Breast epithelium (tissue), 4 donors: ENCODE measurements around the gene CCR3. TPM values are rescaled to one million over a fixed set of nuclear protein-coding genes. Genes with fewer than 3 reads are reported as not detected.

ENCODE experiments used
- DNase-seq, 2 donors: peaks; one replicate each; pipeline ENCODE4 v3.0.0-alpha.2; 2019; ENCODE audit warnings: low spot score in 2 of 2
- H3K27ac ChIP-seq, 2 donors: fragments of 200-600 bp; sonication (generic) in 1 of 2; one replicate each; pipeline ENCODE4 v1.5.1; 2016 to 2019; ENCODE audit warnings: mild to moderate bottlenecking in 1 of 2
- H3K27me3 ChIP-seq, 2 donors: fragments of 200-600 bp; sonication (generic) in 1 of 2; one replicate each; pipeline versions ENCODE4 v1.5.1 to v1.6.0; 2017 to 2019; ENCODE audit warnings: control low read depth in 1 of 2, mild to moderate bottlenecking in 1 of 2
- H3K36me3 ChIP-seq: fragments of 200-600 bp; one replicate; pipeline ENCODE4 v1.5.1; 2019
- H3K4me1 ChIP-seq, 2 donors: fragments of 200-600 bp; sonication (generic); one replicate each; pipeline ENCODE4 v1.5.1; 2016 to 2019; ENCODE audit warnings: control low read depth in 1 of 2
- H3K4me3 ChIP-seq, 3 donors: fragments of 200-600 bp; sonication (generic); 1 replicate in 2 of 3; 2 replicates in 1 of 3; pipeline ENCODE4 v1.5.1; 2016 to 2019; ENCODE audit warnings: mild to moderate bottlenecking in 3 of 3, moderate library complexity in 2 of 3
- H3K9me3 ChIP-seq, 2 donors: fragments of 200-600 bp; sonication (generic) in 1 of 2; one replicate each; pipeline ENCODE4 v1.5.1; 2016 to 2019; ENCODE audit warnings: control low read depth in 1 of 2
- CTCF ChIP-seq, 3 donors: fragments of 450-650 bp; IDR thresholded peaks; one replicate each; pipeline ENCODE4 v1.5.1; 2016 to 2017; ENCODE audit warnings: antibody characterized with exemption in 3 of 3, mild to moderate bottlenecking in 3 of 3, moderate library complexity in 3 of 3
- POLR2A ChIP-seq: fragments of 450-650 bp; IDR thresholded peaks from one replicate; pipeline ENCODE4 v1.6.1; 2016; ENCODE audit warnings: antibody characterized with exemption, mild to moderate bottlenecking, moderate library complexity
- POLR2AphosphoS5 ChIP-seq, 3 donors: sonication (generic); formaldehyde crosslinking; IDR thresholded peaks; one replicate each; pipeline ENCODE4 v1.6.1; 2017; ENCODE audit warnings: antibody characterized with exemption in 3 of 3
- intact Hi-C: fragments of 100-400 bp; cut with DNase I; formaldehyde crosslinking; loops from one replicate; pipeline ENCODE4 v1.15.1; 2023; ENCODE audit warnings: low total_unique reads
- total RNA-seq, 3 donors: library from RNA; depleted of rRNA; stranded (reverse); fragments of >200 nt; gene quantifications; one replicate each; pipeline ENCODE4 v1.1.0, GENCODE V29; 2016

Gene CCR3
- total RNA-seq, 3 donors from 2014 or later: not detected

GRCh38 chr3:46280105-46280797 lies 38.0 kb downstream of the CCR3 start:
- no peak overlapping the region for H3K27ac ChIP-seq

GRCh38 chr3:46281551-46281950 lies 39.3 kb downstream of the CCR3 start:
- H3K4me3 ChIP-seq: no peak overlapping the region
- TF ChIP-seq POLR2AphosphoS5 (IDR thresholded peaks at IDR 0.05): no peak
- TF ChIP-seq CTCF (IDR thresholded peaks at IDR 0.05): no peak
- no peak for TF ChIP-seq POLR2A
- intact Hi-C loops: no loop called here
- no peak overlapping the region for H3K27ac ChIP-seq
- H3K27me3 ChIP-seq: no peaks in the 10 kb centered on the region
- no peak for DNase-seq
- no peaks in the 10 kb centered on the region for H3K4me1 ChIP-seq
- peaks cover 8 to 13% of the 10 kb centered on the region in 2 donors for H3K9me3 ChIP-seq
- H3K36me3 ChIP-seq: no peaks in the 10 kb centered on the region

More at GRCh38 chr3:46280105-46280797, 38.0 kb downstream of the CCR3 start:
- H3K36me3 ChIP-seq: no peaks in the 10 kb centered on the region
- H3K4me1 ChIP-seq: no peaks in the 10 kb centered on the region
- intact Hi-C loops: no loop called here
- H3K4me3 ChIP-seq: no peak overlapping the region
- peaks cover 8 to 13% of the 10 kb centered on the region in 2 donors for H3K9me3 ChIP-seq
- no peak for DNase-seq
- TF ChIP-seq CTCF (IDR thresholded peaks at IDR 0.05) (no peak), POLR2A (no peak), POLR2AphosphoS5 (IDR thresholded peaks at IDR 0.05) (no peak)
- no peaks in the 10 kb centered on the region for H3K27me3 ChIP-seq

GRCh38 chr3:46282041-46282440 lies 39.8 kb downstream of the CCR3 start:
- DNase-seq: no peak
- H3K27ac ChIP-seq: no peak overlapping the region
- no peak overlapping the region for H3K4me3 ChIP-seq
- H3K36me3 ChIP-seq: no peaks in the 10 kb centered on the region
- no peaks in the 10 kb centered on the region for H3K27me3 ChIP-seq
- peaks cover 8 to 13% of the 10 kb centered on the region in 2 donors for H3K9me3 ChIP-seq
- no peaks in the 10 kb centered on the region for H3K4me1 ChIP-seq
- intact Hi-C loops: no loop called here
- TF ChIP-seq POLR2A (no peak), POLR2AphosphoS5 (IDR thresholded peaks at IDR 0.05) (no peak), CTCF (IDR thresholded peaks at IDR 0.05) (no peak)

GRCh38 chr3:46282696-46283095 lies 40.4 kb downstream of the CCR3 start:
- no peak for DNase-seq
- Histone ChIP-seq H3K36me3 (no peaks in the 10 kb centered on the region), H3K27ac (no peak overlapping the region), H3K27me3 (no peaks in the 10 kb centered on the region), H3K4me1 (no peaks in the 10 kb centered on the region), H3K4me3 (no peak overlapping the region), H3K9me3 (peaks cover 8 to 13% of the 10 kb centered on the region in 2 donors)
- intact Hi-C loops: no loop called here
- TF ChIP-seq POLR2A (no peak), CTCF (IDR thresholded peaks at IDR 0.05) (no peak), POLR2AphosphoS5 (IDR thresholded peaks at IDR 0.05) (no peak)

- no peak for TF ChIP-seq POLR2A
- no peak for TF ChIP-seq CTCF (IDR thresholded peaks at IDR 0.05)
- no peak for TF ChIP-seq POLR2AphosphoS5 (IDR thresholded peaks at IDR 0.05)
- Histone ChIP-seq H3K9me3 (peaks cover 5% of the 10 kb centered on the region in 2 donors), H3K4me1 (no peaks in the 10 kb centered on the region), H3K4me3 (no peak overlapping the region), H3K36me3 (no peaks in the 10 kb centered on the region), H3K27me3 (no peaks in the 10 kb centered on the region), H3K27ac (no peak overlapping the region)
- DNase-seq: no peak
- intact Hi-C loops: no loop called here
Measured at GRCh38 chr3:46283881-46284450, 41.7 kb downstream of the CCR3 start.
